Esophagus squamous epithelium (tissue), 4 donors: Measurements from ENCODE around the gene XPNPEP2.

Experiments
- POLR2A ChIP-seq, 4 donors: fragments of 450-650 bp; IDR thresholded peaks; one replicate each; pipeline ENCODE4 v1.6.1; 2017; ENCODE audit warnings: antibody characterized with exemption in 4 of 4, mild to moderate bottlenecking in 4 of 4, moderate library complexity in 3 of 4
- TF ChIP-seq, protein P1 (sequence below), 6 experiments: fragments of 450-650 bp in 4 of 6; fragments of 200-600 bp in 2 of 6; sonication (generic) in 2 of 6; IDR thresholded peaks; one replicate each; pipeline ENCODE4 v1.5.1; 2016 to 2019; ENCODE audit warnings: antibody characterized with exemption in 6 of 6, mild to moderate bottlenecking in 4 of 6, moderate library complexity in 4 of 6

- TF ChIP-seq POLR2A (IDR thresholded peaks at IDR 0.05), result no peak
- TF ChIP-seq, protein P1, sequence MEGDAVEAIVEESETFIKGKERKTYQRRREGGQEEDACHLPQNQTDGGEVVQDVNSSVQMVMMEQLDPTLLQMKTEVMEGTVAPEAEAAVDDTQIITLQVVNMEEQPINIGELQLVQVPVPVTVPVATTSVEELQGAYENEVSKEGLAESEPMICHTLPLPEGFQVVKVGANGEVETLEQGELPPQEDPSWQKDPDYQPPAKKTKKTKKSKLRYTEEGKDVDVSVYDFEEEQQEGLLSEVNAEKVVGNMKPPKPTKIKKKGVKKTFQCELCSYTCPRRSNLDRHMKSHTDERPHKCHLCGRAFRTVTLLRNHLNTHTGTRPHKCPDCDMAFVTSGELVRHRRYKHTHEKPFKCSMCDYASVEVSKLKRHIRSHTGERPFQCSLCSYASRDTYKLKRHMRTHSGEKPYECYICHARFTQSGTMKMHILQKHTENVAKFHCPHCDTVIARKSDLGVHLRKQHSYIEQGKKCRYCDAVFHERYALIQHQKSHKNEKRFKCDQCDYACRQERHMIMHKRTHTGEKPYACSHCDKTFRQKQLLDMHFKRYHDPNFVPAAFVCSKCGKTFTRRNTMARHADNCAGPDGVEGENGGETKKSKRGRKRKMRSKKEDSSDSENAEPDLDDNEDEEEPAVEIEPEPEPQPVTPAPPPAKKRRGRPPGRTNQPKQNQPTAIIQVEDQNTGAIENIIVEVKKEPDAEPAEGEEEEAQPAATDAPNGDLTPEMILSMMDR (IDR thresholded peaks at IDR 0.05), result no peak
These were observed 10.3 kb downstream of the XPNPEP2 start for GRCh38 chrX:129749069-129749468.
